Panc1 (cell line): ENCODE data around the gene ARL15.

Source experiments
- CTCF ChIP-seq: fragments of 450-650 bp; IDR thresholded peaks from 2 replicates; pipeline ENCODE4 v1.5.1; 2017; ENCODE audit warnings: mild to moderate bottlenecking
- SIN3A ChIP-seq: IDR thresholded peaks from 2 replicates; pipeline ENCODE4 v1.6.1; 2012; ENCODE audit warnings: low read depth, mild to moderate bottlenecking, low read length, moderate library complexity, borderline replicate concordance; ENCODE audit not compliant: insufficient read depth

- no peak for TF ChIP-seq CTCF
- TF ChIP-seq SIN3A: no peak
Observed at GRCh38 chr5:54227109-54227508, 83.3 kb downstream of the ARL15 start.
